SK-N-SH (cell line): ENCODE measurements around the gene ETFA. TPM values are rescaled to one million over a fixed set of nuclear protein-coding genes. Genes with fewer than 3 reads are reported as not detected.

Experiments used
- CTCF ChIA-PET: fragments of 300-600, 350-600 bp; formaldehyde crosslinking; extraction: SDS; loops from one replicate; lab custom pipeline; 2021; lab: Yijun Ruan, JAX
- POLR2A ChIA-PET: fragments of 350-600 bp; sonication (Branson Sonifier 250); formaldehyde crosslinking; extraction: SDS; loops from one replicate; lab custom pipeline; 2020; ENCODE audit warnings: antibody characterized with exemption, inconsistent platforms; lab: Yijun Ruan, JAX
- DNase-seq: peaks from one replicate; pipeline ENCODE4 v3.0.0; 2012
- H2AFZ ChIP-seq: fragments of 200-600 bp; sonication (generic); 2 replicates; pipeline ENCODE4 v1.8.1; 2016; ENCODE audit warnings: antibody characterized with exemption, mild to moderate bottlenecking, low read depth
- H3F3A ChIP-seq: fragments of 200-600 bp; sonication (generic); replicated peaks from 2 replicates; pipeline ENCODE3; 2016; ENCODE audit warnings: antibody characterized with exemption, mild to moderate bottlenecking; ENCODE audit not compliant: insufficient read depth
- H3K27ac ChIP-seq, 2 experiments: fragments of 200-500 bp in 1 of 2; fragments of 200-600 bp in 1 of 2; sonication (Bioruptor generic) in 1 of 2; sonication (generic), shearing (Covaris generic) in 1 of 2; 2 replicates each; pipeline versions ENCODE4 v1.5.1 to v1.6.1; 2014 to 2016; ENCODE audit warnings: low read depth in 2 of 2, inconsistent platforms in 1 of 2, low read length in 1 of 2, mild to moderate bottlenecking in 1 of 2, mixed read lengths in 1 of 2
- H3K27me3 ChIP-seq: fragments of 200-600 bp; sonication (generic), shearing (Covaris generic); 2 replicates; pipeline ENCODE4 v1.6.1; 2016; ENCODE audit warnings: mixed run types; ENCODE audit not compliant: insufficient read depth
- H3K36me3 ChIP-seq, 2 experiments: fragments of 200-500 bp in 1 of 2; fragments of 200-600 bp in 1 of 2; sonication (Bioruptor generic) in 1 of 2; sonication (generic) in 1 of 2; replicated peaks in 1 of 2; 2 replicates each; pipeline versions ENCODE3 to v1.5.1; 2014 to 2016; ENCODE audit warnings: low read length in 1 of 2, mild to moderate bottlenecking in 1 of 2; ENCODE audit not compliant: insufficient read depth in 2 of 2, control insufficient read depth in 1 of 2
- H3K4me1 ChIP-seq, 2 experiments: fragments of 200-500 bp in 1 of 2; fragments of 200-600 bp in 1 of 2; sonication (Bioruptor generic) in 1 of 2; sonication (generic), shearing (Covaris generic) in 1 of 2; 2 replicates each; pipeline versions ENCODE4 v1.5.1 to v1.6.1; 2014 to 2016; ENCODE audit warnings: low read depth in 1 of 2, low read length in 1 of 2, mixed run types in 1 of 2; ENCODE audit not compliant: insufficient read depth in 2 of 2, control insufficient read depth in 1 of 2
- H3K4me2 ChIP-seq: fragments of 200-600 bp; sonication (generic), shearing (Covaris generic); 2 replicates; pipeline ENCODE4 v1.6.1; 2017; ENCODE audit warnings: mixed run types
- H3K4me3 ChIP-seq, 2 experiments: fragments of 200-500 bp in 1 of 2; fragments of 200-600 bp in 1 of 2; sonication (Bioruptor generic) in 1 of 2; sonication (generic), shearing (Covaris generic) in 1 of 2; 2 replicates each; pipeline versions ENCODE4 v1.5.1 to v1.8.1; 2014 to 2016; ENCODE audit warnings: low read depth in 2 of 2, inconsistent platforms in 1 of 2, low read length in 1 of 2, mild to moderate bottlenecking in 1 of 2, mixed read lengths in 1 of 2, moderate library complexity in 1 of 2
- H3K79me2 ChIP-seq: fragments of 200-600 bp; sonication (generic); 2 replicates; pipeline ENCODE4 v1.8.1; 2017; ENCODE audit warnings: mild to moderate bottlenecking; ENCODE audit not compliant: insufficient read depth
- H3K9ac ChIP-seq: fragments of 200-600 bp; sonication (generic); 2 replicates; pipeline ENCODE4 v1.6.1; 2017; ENCODE audit warnings: mixed run types
- H3K9me2 ChIP-seq: fragments of 200-600 bp; sonication (generic); 2 replicates; pipeline ENCODE4 v1.6.1; 2017; ENCODE audit warnings: mixed run types
- H3K9me3 ChIP-seq: fragments of 200-600 bp; sonication (generic); 2 replicates; pipeline ENCODE4 v1.6.1; 2017; ENCODE audit warnings: mixed run types, mild to moderate bottlenecking, moderate library complexity
- H4K20me1 ChIP-seq: fragments of 200-600 bp; sonication (generic); 2 replicates; pipeline ENCODE4 v1.6.1; 2017; ENCODE audit warnings: mild to moderate bottlenecking, mixed run types; ENCODE audit not compliant: insufficient read depth
- CHD2 ChIP-seq: fragments of 150-350 bp; IDR thresholded peaks from 2 replicates; pipeline ENCODE4 v1.6.1; 2018; ENCODE audit warnings: low read length; ENCODE audit not compliant: partially characterized antibody
- EP300 ChIP-seq, 2 experiments: IDR thresholded peaks; 2 replicates each; pipeline versions ENCODE4 v1.4.0 to v1.6.1; 2012; ENCODE audit warnings: borderline replicate concordance in 1 of 2, low read depth in 1 of 2, low read length in 1 of 2
- FOSL2 ChIP-seq: IDR thresholded peaks from 2 replicates; pipeline ENCODE4 v1.4.0; 2012; ENCODE audit warnings: low read depth, mild to moderate bottlenecking, moderate library complexity, borderline replicate concordance
- FOXJ3 ChIP-seq: sonication (generic); formaldehyde crosslinking; IDR thresholded peaks from 2 replicates; pipeline ENCODE4 v1.5.1; 2020; ENCODE audit warnings: mild to moderate bottlenecking, missing genetic modification reagents
- FOXM1 ChIP-seq: IDR thresholded peaks from 2 replicates; pipeline ENCODE4 v1.4.0; 2012; ENCODE audit warnings: low read depth, mild to moderate bottlenecking
- JUND ChIP-seq: IDR thresholded peaks from 2 replicates; pipeline ENCODE4 v1.4.0; 2012
- MEF2A ChIP-seq: IDR thresholded peaks from 2 replicates; pipeline ENCODE4 v1.4.0; 2012; ENCODE audit warnings: low read depth, borderline replicate concordance
- NFIC ChIP-seq: IDR thresholded peaks from 2 replicates; pipeline ENCODE4 v1.4.0; 2012; ENCODE audit warnings: borderline replicate concordance
- POLR2AphosphoS5 ChIP-seq: IDR thresholded peaks from 2 replicates; pipeline ENCODE4 v1.6.1; 2012; ENCODE audit warnings: low read depth, low read length
- RAD21 ChIP-seq: IDR thresholded peaks from 2 replicates; pipeline ENCODE4 v1.6.1; 2012; ENCODE audit warnings: mild to moderate bottlenecking, low read length
- RCOR1 ChIP-seq: fragments of 150-350 bp; IDR thresholded peaks from 2 replicates; pipeline ENCODE4 v1.6.1; 2017; ENCODE audit warnings: antibody characterized with exemption, low read length
- RFX5 ChIP-seq: IDR thresholded peaks from 2 replicates; pipeline ENCODE4 v1.6.1; 2012; ENCODE audit warnings: mild to moderate bottlenecking, improper control_type of control experiment, low read length
- RXRA ChIP-seq: IDR thresholded peaks from 2 replicates; pipeline ENCODE4 v1.4.0; 2012; ENCODE audit warnings: low read depth, mild to moderate bottlenecking, borderline replicate concordance
- SIN3A ChIP-seq: IDR thresholded peaks from 2 replicates; pipeline ENCODE4 v1.6.1; 2012; ENCODE audit warnings: low read depth, mild to moderate bottlenecking, low read length, moderate library complexity, borderline replicate concordance
- TAF1 ChIP-seq: IDR thresholded peaks from 2 replicates; pipeline ENCODE4 v1.6.1; 2012; ENCODE audit warnings: low read depth, mild to moderate bottlenecking, low read length, moderate library complexity, borderline replicate concordance
- TCF12 ChIP-seq: IDR thresholded peaks from 2 replicates; pipeline ENCODE4 v1.4.0; 2012
- YY1 ChIP-seq: IDR thresholded peaks from 2 replicates; pipeline ENCODE4 v1.4.0; 2012; ENCODE audit warnings: low read depth, mild to moderate bottlenecking
- WGBS: methylation state at CpG from one replicate; pipeline ENCODE4 v1.1.6; 2017; ENCODE audit warnings: low lambda C conversion rate; 5-methylcytosine and 5-hydroxymethylcytosine counted together
- polyA plus RNA-seq, 3 experiments: library from polyadenylated mRNA; depleted of rRNA; stranded (reverse); fragments of >200 nt; gene quantifications; 2 replicates each; pipeline ENCODE4 v1.2.3, GENCODE V29; 2012
- TF ChIP-seq, protein P1 (sequence below): IDR thresholded peaks from 2 replicates; pipeline ENCODE4 v1.4.0; 2012; ENCODE audit warnings: low read depth

Gene ETFA
- polyA plus RNA-seq, 1 of the 3 experiments (the other 2 are of a cell fraction) = 122 TPM

DNA sequence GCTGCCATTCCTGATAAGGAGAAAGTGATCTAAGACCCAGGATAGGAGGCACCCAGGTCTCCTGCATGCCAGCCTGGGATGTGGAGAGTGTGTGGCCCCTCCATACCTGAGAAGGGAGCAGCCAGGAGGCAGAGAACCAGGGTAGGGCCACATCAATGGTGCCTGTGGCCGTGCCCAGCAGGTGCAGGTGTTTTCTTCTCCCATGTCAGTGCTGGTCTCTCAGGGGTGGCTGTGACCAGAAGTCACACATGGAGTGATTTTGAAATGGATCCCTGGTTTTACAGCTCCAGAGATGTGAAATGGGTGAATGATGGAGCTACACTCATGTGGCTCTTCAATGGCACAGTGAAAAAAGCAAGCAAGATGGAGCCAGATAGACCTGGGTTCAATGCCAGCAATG is 22.0 kb upstream of the ETFA start:
- TF ChIP-seq FOXJ3 (CRISPR knock-in tag) (no peak), RCOR1 (no peak), FOSL2 (no peak), RAD21 (no peak), FOXM1 (no peak), TCF12 (no peak), EP300 (IDR thresholded peaks at IDR 0.05; ENCODE audit: borderline replicate concordance in 1 of 2, low read depth in 1 of 2, low read length in 1 of 2) (no peak), TAF1 (no peak), POLR2AphosphoS5 (no peak), SIN3A (no peak), RXRA (no peak), CHD2 (no peak), JUND (no peak), YY1 (no peak)
- TF ChIP-seq, protein P1, sequence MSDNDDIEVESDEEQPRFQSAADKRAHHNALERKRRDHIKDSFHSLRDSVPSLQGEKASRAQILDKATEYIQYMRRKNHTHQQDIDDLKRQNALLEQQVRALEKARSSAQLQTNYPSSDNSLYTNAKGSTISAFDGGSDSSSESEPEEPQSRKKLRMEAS = no peak
- H3K9me3 ChIP-seq = no peaks in the 10 kb centered on the region
- H3K79me2 ChIP-seq = peaks cover 11% of the 10 kb centered on the region
- no peak for DNase-seq
- H3K4me2 ChIP-seq = no peak overlapping the region
- peaks cover 8% of the 10 kb centered on the region for H3F3A ChIP-seq
- no peaks in the 10 kb centered on the region for H3K36me3 ChIP-seq
- H3K9ac ChIP-seq = no peak overlapping the region
- H3K4me3 ChIP-seq = no peak overlapping the region
- peaks cover 4 to 16% of the 10 kb centered on the region in 2 experiments; a peak in 2 of 4 replicates for H3K4me1 ChIP-seq
- no peaks in the 10 kb centered on the region for H4K20me1 ChIP-seq
- POLR2A ChIA-PET = interaction anchor here (1.0 kb wide), 1 partner anchor 12 kb away, joined by 3 read pairs; no protein-coding TSS in a partner anchor
- WGBS = no CpG with 5 or more reads among the region's 1 CpG
- CTCF ChIA-PET = interaction anchor here (0.6 to 4.5 kb wide), 11 partner anchors 9 to 510 kb away, joined by 3 to 29 read pairs (median 3); no protein-coding TSS in a partner anchor
- H3K27ac ChIP-seq = no peak overlapping the region
- no peak overlapping the region for H2AFZ ChIP-seq
- no peaks in the 10 kb centered on the region for H3K27me3 ChIP-seq
- H3K9me2 ChIP-seq = no peaks in the 10 kb centered on the region

DNA sequence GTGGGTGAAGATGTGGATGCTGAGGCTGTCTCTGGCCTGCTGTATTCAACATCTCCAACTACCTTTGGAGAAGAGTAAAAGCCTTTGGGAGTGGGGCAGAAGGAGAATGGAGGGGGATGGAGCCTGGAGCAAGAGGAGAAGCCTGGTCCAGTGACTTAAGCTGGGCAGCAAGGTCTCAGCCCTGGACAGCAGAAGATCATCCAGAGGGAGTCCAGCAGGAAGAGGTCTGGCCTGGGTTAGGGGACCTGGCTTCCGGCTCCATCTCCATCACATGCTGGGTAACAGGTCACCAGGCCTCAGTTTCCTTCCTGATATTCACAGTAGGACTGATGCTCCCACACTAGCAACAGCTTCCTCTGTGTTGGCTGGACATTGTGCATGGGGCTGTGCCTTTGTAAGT is 21.5 kb upstream of the ETFA start:
- ChIA-PET POLR2A (interaction anchor here (1.0 kb wide), 1 partner anchor 13 kb away, joined by 3 read pairs; no protein-coding TSS in a partner anchor), CTCF (interaction anchor here (0.6 to 4.5 kb wide), 5 partner anchors 9 to 154 kb away, joined by 3 to 29 read pairs (median 4); no protein-coding TSS in a partner anchor)
- Histone ChIP-seq H3F3A (peaks cover 8% of the 10 kb centered on the region), H4K20me1 (no peaks in the 10 kb centered on the region), H3K4me1 (peaks cover 4 to 14% of the 10 kb centered on the region in 2 experiments; a peak in 2 of 4 replicates), H3K79me2 (peaks cover 6% of the 10 kb centered on the region), H3K27me3 (no peaks in the 10 kb centered on the region), H3K27ac (no peak overlapping the region), H3K36me3 (no peaks in the 10 kb centered on the region), H3K9ac (no peak overlapping the region), H3K9me2 (no peaks in the 10 kb centered on the region), H3K4me3 (no peak overlapping the region), H3K4me2 (no peak overlapping the region), H2AFZ (no peak overlapping the region), H3K9me3 (no peaks in the 10 kb centered on the region)
- DNase-seq = no peak
- no peak for TF ChIP-seq RFX5
- TF ChIP-seq MEF2A = no peak
- TF ChIP-seq NFIC = no peak
- WGBS = 100% methylated on average over 1 of the region's 1 CpG
